Endothelial cell of umbilical vein (primary cell): ENCODE measurements around the gene TRPC3. TPM values are rescaled to one million over a fixed set of nuclear protein-coding genes. Genes with fewer than 3 reads are reported as not detected.

Experiments used
- BruUV-seq: library from RNA; stranded (reverse); fragments of 400-500 nt; replicated peaks from 2 replicates; lab custom pipeline; 2021; lab: Mats Ljungman, UMichigan
- CTCF ChIA-PET: fragments of 300-600, 350-600 bp; sonication (Branson Sonifier 250); formaldehyde crosslinking; loops from one replicate; lab custom pipeline; 2021; ENCODE audit warnings: antibody characterized with exemption, inconsistent platforms; lab: Charles Lee
- POLR2A ChIA-PET: fragments of 300-600, 350-600 bp; sonication (Branson Sonifier 250); formaldehyde crosslinking; loops from one replicate; lab custom pipeline; 2021; ENCODE audit warnings: antibody characterized with exemption, inconsistent platforms; lab: Charles Lee
- DNase-seq: peaks from one replicate; pipeline ENCODE4 v3.0.0-alpha.2; 2011; ENCODE audit warnings: low read depth, low spot score
- FAIRE-seq: peaks from 2 replicates; lab custom pipeline; 2011; peaks lifted over from hg19 to GRCh38; lab: Jason Lieb, UNC
- H2AFZ ChIP-seq: 2 replicates; pipeline ENCODE4 v1.6.0; 2012; ENCODE audit warnings: low read depth, low read length, control low read depth, inconsistent platforms
- H3K27ac ChIP-seq: 2 replicates; pipeline ENCODE4 v1.5.1; 2011; ENCODE audit warnings: low read depth, mild to moderate bottlenecking, control low read depth, low read length, moderate library complexity; ENCODE audit not compliant: insufficient read depth
- H3K27me3 ChIP-seq, 2 experiments: 2 replicates each; pipeline versions ENCODE4 v1.6.0 to v1.6.1; 2011; ENCODE audit warnings: low read length in 2 of 2, mixed read lengths in 1 of 2; ENCODE audit not compliant: control insufficient read depth in 2 of 2, insufficient read depth in 2 of 2
- H3K36me3 ChIP-seq, 2 experiments: 2 replicates in 1 of 2; 3 replicates in 1 of 2; pipeline ENCODE4 v1.5.1; 2011; ENCODE audit warnings: low read length in 2 of 2, mild to moderate bottlenecking in 1 of 2, moderate library complexity in 1 of 2; ENCODE audit not compliant: control insufficient read depth in 2 of 2, insufficient read depth in 2 of 2; ENCODE audit errors: extremely low read depth in 1 of 2
- H3K4me1 ChIP-seq: 3 replicates; pipeline ENCODE4 v1.5.1; 2011; ENCODE audit warnings: mild to moderate bottlenecking, low read length; ENCODE audit not compliant: control insufficient read depth, insufficient read depth; ENCODE audit errors: extremely low read depth
- H3K4me2 ChIP-seq: 2 replicates; pipeline ENCODE4 v1.6.1; 2011; ENCODE audit warnings: low read length, control low read depth, mixed read lengths; ENCODE audit not compliant: insufficient read depth
- H3K4me3 ChIP-seq, 3 experiments: fragments of 200-600 bp in 1 of 3; sonication (generic), shearing (Covaris generic) in 1 of 3; replicated peaks in 1 of 3; 2 replicates each; pipeline ENCODE4 v1.5.1; 2011 to 2016; ENCODE audit warnings: control low read depth in 3 of 3, low read length in 3 of 3, mild to moderate bottlenecking in 2 of 3, inconsistent platforms in 1 of 3, low read depth in 1 of 3, moderate library complexity in 1 of 3; ENCODE audit not compliant: insufficient read depth in 1 of 3
- H3K79me2 ChIP-seq: 2 replicates; pipeline ENCODE4 v1.6.0; 2012; ENCODE audit warnings: low read length, inconsistent platforms; ENCODE audit not compliant: control insufficient read depth, insufficient read depth
- H3K9ac ChIP-seq: replicated peaks from 2 replicates; pipeline ENCODE3; 2011; ENCODE audit warnings: low read length, control low read depth; ENCODE audit not compliant: insufficient read depth; ENCODE audit errors: extremely low read depth
- H3K9me1 ChIP-seq: replicated peaks from 3 replicates; pipeline ENCODE4 v1.6.0; 2011; ENCODE audit warnings: mild to moderate bottlenecking, low read length; ENCODE audit not compliant: control insufficient read depth, insufficient read depth; ENCODE audit errors: extremely low read depth
- H3K9me3 ChIP-seq: replicated peaks from 2 replicates; pipeline ENCODE4 v1.5.1; 2012; ENCODE audit warnings: low read length, inconsistent platforms; ENCODE audit not compliant: control insufficient read depth, insufficient read depth
- H4K20me1 ChIP-seq: replicated peaks from 2 replicates; pipeline ENCODE3; 2011; ENCODE audit warnings: mild to moderate bottlenecking, low read length; ENCODE audit not compliant: control insufficient read depth, insufficient read depth; ENCODE audit errors: extremely low read depth
- EZH2 ChIP-seq: IDR thresholded peaks from 2 replicates; pipeline ENCODE4 v1.6.1; 2012; ENCODE audit warnings: borderline replicate concordance, low read depth, mild to moderate bottlenecking, moderate library complexity, low read length, inconsistent platforms; ENCODE audit not compliant: severe bottlenecking
- GATA2 ChIP-seq: IDR thresholded peaks from 2 replicates; pipeline ENCODE4 v1.7.0; 2011; ENCODE audit warnings: low read depth, mild to moderate bottlenecking, moderate library complexity, mixed read lengths, low read length; ENCODE audit not compliant: insufficient read length, insufficient read depth
- JUN ChIP-seq: IDR thresholded peaks from 2 replicates; pipeline ENCODE4 v1.6.1; 2011; ENCODE audit warnings: borderline replicate concordance, low read depth; ENCODE audit not compliant: insufficient read length, insufficient read depth
- MAX ChIP-seq: IDR thresholded peaks from 2 replicates; pipeline ENCODE4 v1.6.1; 2011; ENCODE audit not compliant: insufficient read depth, insufficient read length
- MYC ChIP-seq: IDR thresholded peaks from one replicate; pipeline ENCODE4 v1.6.1; 2011; ENCODE audit warnings: mild to moderate bottlenecking, low read depth, low read length
- POLR2A ChIP-seq: IDR thresholded peaks from 2 replicates; pipeline ENCODE4 v1.6.1; 2012; ENCODE audit warnings: low read depth, mild to moderate bottlenecking, control low read depth, low read length
- POLR2AphosphoS5 ChIP-seq: IDR thresholded peaks from 2 replicates; pipeline ENCODE4 v1.6.1; 2012; ENCODE audit warnings: low read depth, mild to moderate bottlenecking, control low read depth, low read length, moderate library complexity; ENCODE audit not compliant: insufficient read depth
- dilution Hi-C: fragments of 300-500 bp; cut with MboI; formaldehyde crosslinking; loops from one replicate; pipeline ENCODE4 v1.15.0; 2019; ENCODE audit warnings: low sequenced_read_pairs; ENCODE audit not compliant: extremely low pct_ligation_motif_present
- intact Hi-C: fragments of 100-400 bp; cut with micrococcal nuclease; formaldehyde crosslinking; loops from one replicate; pipeline ENCODE4 v1.10.0; 2022
- polyA plus RNA-seq, 4 experiments: library from polyadenylated mRNA; depleted of rRNA in 3 of 4; stranded (reverse) in 3 of 4; unstranded in 1 of 4; fragments of >200 nt; gene quantifications; 2 replicates each; pipeline versions ENCODE4 v1.2.1 to v1.2.3, GENCODE V29; 2011 to 2012; ENCODE audit warnings: missing spikeins in 1 of 4
- total RNA-seq: library from RNA; stranded (reverse); gene quantifications from 2 replicates; pipeline ENCODE4 v1.2.3, GENCODE V29; 2021
- TF ChIP-seq, protein P1 (sequence below), 2 donors: IDR thresholded peaks; 1 replicate in 1 of 2; 2 replicates in 1 of 2; pipeline ENCODE4 v1.5.1; 2011; ENCODE audit warnings: low read length in 2 of 2, mild to moderate bottlenecking in 2 of 2, moderate library complexity in 2 of 2, control low read depth in 1 of 2, inconsistent platforms in 1 of 2, low read depth in 1 of 2; ENCODE audit not compliant: insufficient read depth in 1 of 2; ENCODE audit errors: extremely low read depth in 1 of 2

The TRPC3 gene
- total and polyA plus RNA-seq, 2 donors (not counting 3 experiments of a cell fraction or from before 2014, with no cell fraction given), result not detected

- no peaks in the 10 kb centered on the region for H3K9me1 ChIP-seq
- TF ChIP-seq JUN (no peak), EZH2 (no peak), MYC (no peak), GATA2 (no peak)
- TF ChIP-seq, protein P1, sequence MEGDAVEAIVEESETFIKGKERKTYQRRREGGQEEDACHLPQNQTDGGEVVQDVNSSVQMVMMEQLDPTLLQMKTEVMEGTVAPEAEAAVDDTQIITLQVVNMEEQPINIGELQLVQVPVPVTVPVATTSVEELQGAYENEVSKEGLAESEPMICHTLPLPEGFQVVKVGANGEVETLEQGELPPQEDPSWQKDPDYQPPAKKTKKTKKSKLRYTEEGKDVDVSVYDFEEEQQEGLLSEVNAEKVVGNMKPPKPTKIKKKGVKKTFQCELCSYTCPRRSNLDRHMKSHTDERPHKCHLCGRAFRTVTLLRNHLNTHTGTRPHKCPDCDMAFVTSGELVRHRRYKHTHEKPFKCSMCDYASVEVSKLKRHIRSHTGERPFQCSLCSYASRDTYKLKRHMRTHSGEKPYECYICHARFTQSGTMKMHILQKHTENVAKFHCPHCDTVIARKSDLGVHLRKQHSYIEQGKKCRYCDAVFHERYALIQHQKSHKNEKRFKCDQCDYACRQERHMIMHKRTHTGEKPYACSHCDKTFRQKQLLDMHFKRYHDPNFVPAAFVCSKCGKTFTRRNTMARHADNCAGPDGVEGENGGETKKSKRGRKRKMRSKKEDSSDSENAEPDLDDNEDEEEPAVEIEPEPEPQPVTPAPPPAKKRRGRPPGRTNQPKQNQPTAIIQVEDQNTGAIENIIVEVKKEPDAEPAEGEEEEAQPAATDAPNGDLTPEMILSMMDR (IDR thresholded peaks at IDR 0.05; ENCODE audit: extremely low read depth in 1 of 2, insufficient read depth in 1 of 2, low read depth in 1 of 2, low read length in 2 of 2), result no peak
- peaks cover 2 to 11% of the 10 kb centered on the region in 2 experiments for H3K27me3 ChIP-seq
- intact Hi-C loops, result no loop called here
- ChIA-PET POLR2A (no interaction called here), CTCF (interaction anchor here (1.2 kb wide), 1 partner anchor 11 kb away, joined by 4 read pairs; no protein-coding TSS in a partner anchor)
- H4K20me1 ChIP-seq, result no peaks in the 10 kb centered on the region
- no peak overlapping the region for H3K27ac ChIP-seq
- no peak overlapping the region for H3K4me3 ChIP-seq
- no peaks in the 10 kb centered on the region for H3K9me3 ChIP-seq
- H3K9ac ChIP-seq, result no peak overlapping the region
- H3K4me1 ChIP-seq, result peaks cover 2% of the 10 kb centered on the region
- H2AFZ ChIP-seq, result no peak overlapping the region
- no peaks in the 10 kb centered on the region for H3K36me3 ChIP-seq
- no peak overlapping the region for H3K4me2 ChIP-seq
- dilution Hi-C loops, result no loop called here
- no TSS peak for BruUV-seq
- DNase-seq (no peak), FAIRE-seq (no peak)
- no peaks in the 10 kb centered on the region for H3K79me2 ChIP-seq
These were observed 22.0 kb upstream of the TRPC3 start for GRCh38 chr4:121973816-121974215.

- Histone ChIP-seq H3K9me3 (no peaks in the 10 kb centered on the region), H3K4me3 (no peak overlapping the region), H3K9ac (no peak overlapping the region), H3K36me3 (no peaks in the 10 kb centered on the region), H3K4me1 (peaks cover 2% of the 10 kb centered on the region), H3K79me2 (no peaks in the 10 kb centered on the region), H4K20me1 (no peaks in the 10 kb centered on the region), H3K4me2 (no peak overlapping the region), H3K27me3 (peaks cover 0 to 12% of the 10 kb centered on the region in 2 experiments), H3K27ac (no peak overlapping the region), H2AFZ (no peak overlapping the region), H3K9me1 (no peaks in the 10 kb centered on the region)
- dilution Hi-C loops (no loop called here), intact Hi-C loops (no loop called here)
- CTCF ChIA-PET, result interaction anchor here (2.6 kb wide), 1 partner anchor 19 kb away, joined by 8 read pairs; no protein-coding TSS in a partner anchor
- BruUV-seq, result no TSS peak
- FAIRE-seq (no peak), DNase-seq (no peak)
- POLR2A ChIA-PET, result no interaction called here
- no peak for TF ChIP-seq EZH2
- TF ChIP-seq JUN, result no peak
- TF ChIP-seq POLR2A, result no peak
- TF ChIP-seq MAX, result no peak
- no peak for TF ChIP-seq POLR2AphosphoS5
These were observed 17.0 kb upstream of the TRPC3 start for GRCh38 chr4:121968859-121969258.
